IMR-90 (cell line): Measurements from ENCODE around the gene CDC73. TPM values are rescaled to one million over a fixed set of nuclear protein-coding genes. Genes with fewer than 3 reads are reported as not detected.

Source experiments
- ATAC-seq: fragments of 200-7000 bp; cut with Tn5 transposase; 2 replicates; pipeline ENCODE4 v1.9.1; 2020; ENCODE audit warnings: low read depth, mild to moderate bottlenecking, moderate library complexity
- BruUV-seq: library from RNA; stranded (reverse); fragments of 400-500 nt; replicated peaks from 2 replicates; lab custom pipeline; 2021; lab: Mats Ljungman, UMichigan
- CTCF ChIA-PET: fragments of 300-600 bp; formaldehyde crosslinking; extraction: SDS; loops from one replicate; lab custom pipeline; 2021; ENCODE audit warnings: antibody characterized with exemption; lab: Yijun Ruan, JAX
- POLR2A ChIA-PET: fragments of 300-600 bp; sonication (Branson Sonifier 250); formaldehyde crosslinking; loops from one replicate; lab custom pipeline; 2022; ENCODE audit warnings: antibody characterized with exemption; ENCODE audit not compliant: unreplicated experiment; lab: Charles Lee
- DNase-seq: peaks from one replicate; pipeline ENCODE4 v3.0.0; 2013
- H2AFZ ChIP-seq: replicated peaks from 2 replicates; pipeline ENCODE3; 2013; ENCODE audit warnings: low read length, mild to moderate bottlenecking; ENCODE audit not compliant: poor library complexity
- H2AK5ac ChIP-seq: 2 replicates; pipeline ENCODE4 v1.6.1; 2013; ENCODE audit warnings: low read depth, low read length, inconsistent platforms
- H2AK9ac ChIP-seq: replicated peaks from 2 replicates; pipeline ENCODE3; 2013; ENCODE audit warnings: mild to moderate bottlenecking, low read depth, low read length, moderate library complexity; ENCODE audit not compliant: poor library complexity
- H2BK120ac ChIP-seq: 2 replicates; pipeline ENCODE4 v1.6.1; 2013; ENCODE audit warnings: low read depth, low read length, inconsistent platforms
- H2BK15ac ChIP-seq: 3 replicates; pipeline ENCODE4 v1.6.1; 2013; ENCODE audit warnings: low read depth, low read length, inconsistent platforms
- H2BK20ac ChIP-seq: 2 replicates; pipeline ENCODE4 v1.6.1; 2013; ENCODE audit warnings: low read depth, mild to moderate bottlenecking, inconsistent platforms, low read length, moderate library complexity
- H2BK5ac ChIP-seq: 2 replicates; pipeline ENCODE4 v1.6.1; 2013; ENCODE audit warnings: mild to moderate bottlenecking, low read depth, low read length, inconsistent platforms; ENCODE audit not compliant: poor library complexity, severe bottlenecking
- H3K14ac ChIP-seq: replicated peaks from 2 replicates; pipeline ENCODE4 v1.6.1; 2013; ENCODE audit warnings: low read depth, low read length, inconsistent platforms
- H3K18ac ChIP-seq: 2 replicates; pipeline ENCODE4 v1.6.1; 2013; ENCODE audit warnings: low read depth, low read length, control low read depth
- H3K23ac ChIP-seq: 2 replicates; pipeline ENCODE4 v1.6.1; 2013; ENCODE audit warnings: low read depth, low read length, inconsistent platforms
- H3K27ac ChIP-seq: 2 replicates; pipeline ENCODE4 v1.5.1; 2013; ENCODE audit warnings: mild to moderate bottlenecking, control low read depth, low read length; ENCODE audit not compliant: insufficient read depth
- H3K27me3 ChIP-seq: 2 replicates; pipeline ENCODE4 v1.6.1; 2013; ENCODE audit warnings: low read length; ENCODE audit not compliant: control insufficient read depth, insufficient read depth
- H3K36me3 ChIP-seq: 2 replicates; pipeline ENCODE4 v1.6.1; 2013; ENCODE audit warnings: low read length, mixed read lengths; ENCODE audit not compliant: control insufficient read depth, insufficient read depth
- H3K4ac ChIP-seq: 2 replicates; pipeline ENCODE4 v1.6.1; 2013; ENCODE audit warnings: low read depth, low read length, inconsistent platforms
- H3K4me1 ChIP-seq: 2 replicates; pipeline ENCODE4 v1.6.1; 2013; ENCODE audit warnings: low read length, mixed read lengths; ENCODE audit not compliant: control insufficient read depth, insufficient read depth
- H3K4me2 ChIP-seq: 2 replicates; pipeline ENCODE4 v1.6.1; 2013; ENCODE audit warnings: low read depth, mild to moderate bottlenecking, control low read depth, low read length, moderate library complexity
- H3K4me3 ChIP-seq: 2 replicates; pipeline ENCODE4 v1.5.1; 2013; ENCODE audit warnings: low read depth, mild to moderate bottlenecking, control low read depth, low read length, moderate library complexity; ENCODE audit not compliant: insufficient read depth
- H3K56ac ChIP-seq: 2 replicates; pipeline ENCODE4 v1.6.1; 2013; ENCODE audit warnings: low read length, inconsistent platforms; ENCODE audit not compliant: insufficient read depth; ENCODE audit errors: extremely low read depth
- H3K79me1 ChIP-seq, 2 experiments: 2 replicates each; pipeline ENCODE4 v1.6.1; 2013; ENCODE audit warnings: low read length in 2 of 2, inconsistent platforms in 1 of 2, low read depth in 1 of 2
- H3K9ac ChIP-seq: 2 replicates; pipeline ENCODE4 v1.6.1; 2013; ENCODE audit warnings: low read depth, low read length, control low read depth
- H3K9me1 ChIP-seq: 2 replicates; pipeline ENCODE4 v1.6.1; 2013; ENCODE audit warnings: low read length, inconsistent platforms; ENCODE audit not compliant: insufficient read depth
- H3K9me3 ChIP-seq: 2 replicates; pipeline ENCODE4 v1.6.1; 2013; ENCODE audit warnings: low read length; ENCODE audit not compliant: control insufficient read depth, insufficient read depth
- H4K20me1 ChIP-seq: 2 replicates; pipeline ENCODE4 v1.6.1; 2013; ENCODE audit warnings: low read length, inconsistent platforms; ENCODE audit not compliant: insufficient read depth
- H4K5ac ChIP-seq: 2 replicates; pipeline ENCODE4 v1.6.1; 2013; ENCODE audit warnings: mild to moderate bottlenecking, low read depth, low read length, control low read depth
- H4K8ac ChIP-seq, 2 experiments: 2 replicates each; pipeline ENCODE4 v1.6.1; 2013; ENCODE audit warnings: low read depth in 2 of 2, low read length in 2 of 2, control low read depth in 1 of 2, inconsistent platforms in 1 of 2
- H4K91ac ChIP-seq: 2 replicates; pipeline ENCODE4 v1.6.1; 2013; ENCODE audit warnings: low read depth, low read length, inconsistent platforms; ENCODE audit not compliant: insufficient read depth
- BHLHE40 ChIP-seq: fragments of 150-350 bp; IDR thresholded peaks from 2 replicates; pipeline ENCODE4 v1.6.1; 2016; ENCODE audit warnings: mild to moderate bottlenecking, low read depth, low read length
- CEBPB ChIP-seq: IDR thresholded peaks from 2 replicates; pipeline ENCODE4 v1.6.1; 2012; ENCODE audit warnings: low read depth, low read length, improper control_type of control experiment
- MAZ ChIP-seq: IDR thresholded peaks from 2 replicates; pipeline ENCODE4 v1.6.1; 2012; ENCODE audit warnings: low read depth, mild to moderate bottlenecking, low read length, improper control_type of control experiment, moderate library complexity, borderline replicate concordance
- POLR2A ChIP-seq: IDR thresholded peaks from 2 replicates; pipeline ENCODE4 v1.6.1; 2012; ENCODE audit warnings: mild to moderate bottlenecking, low read depth, low read length
- RCOR1 ChIP-seq: IDR thresholded peaks from 2 replicates; pipeline ENCODE4 v1.6.1; 2012; ENCODE audit warnings: mild to moderate bottlenecking, low read length, improper control_type of control experiment; ENCODE audit not compliant: insufficient replicate concordance
- RFX5 ChIP-seq: IDR thresholded peaks from 2 replicates; pipeline ENCODE4 v1.8.0; 2012; ENCODE audit warnings: low read depth, mild to moderate bottlenecking, low read length, moderate library complexity
- SMC3 ChIP-seq: fragments of 150-350 bp; IDR thresholded peaks from 2 replicates; pipeline ENCODE4 v1.6.1; 2016; ENCODE audit warnings: low read depth, mild to moderate bottlenecking, antibody characterized with exemption, low read length, moderate library complexity
- WGBS, 2 experiments: methylation state at CpG; one replicate each; pipeline versions ENCODE4 v1.1.5 to v1.1.7; 2013; ENCODE audit warnings: missing lambda C conversion rate in 2 of 2; ENCODE audit not compliant: insufficient read length in 1 of 2; ENCODE audit errors: extremely low coverage in 2 of 2; 5-methylcytosine and 5-hydroxymethylcytosine counted together
- dilution Hi-C: fragments of 300-500 bp; cut with HindIII; formaldehyde crosslinking; loops from one replicate; pipeline ENCODE4 v1.14.3; 2018; ENCODE audit warnings: low sequenced_read_pairs; ENCODE audit not compliant: unreplicated experiment
- in situ Hi-C: fragments of 300-500 bp; cut with MboI; formaldehyde crosslinking; loops from 3 replicates; pipeline ENCODE4 v1.14.3; 2019; ENCODE audit warnings: low sequenced_read_pairs, inconsistent platforms, mixed read lengths
- intact Hi-C: fragments of 100-400 bp; cut with micrococcal nuclease; formaldehyde crosslinking; loops from 2 replicates; pipeline ENCODE4 v1.10.0; 2022
- polyA plus RNA-seq, 3 experiments: library from polyadenylated mRNA; depleted of rRNA; stranded (reverse); fragments of >200 nt; gene quantifications; 2 replicates each; pipeline ENCODE4 v1.2.3, GENCODE V29; 2012; ENCODE audit warnings: low replicate concordance in 1 of 3
- total RNA-seq: library from RNA; depleted of rRNA; stranded (reverse); fragments of >200 nt; gene quantifications from 2 replicates; pipeline ENCODE4 v1.2.3, GENCODE V29; 2012
- TF ChIP-seq, protein P1 (sequence below): conservative IDR thresholded peaks from 2 replicates; pipeline ENCODE4 v1.5.1; 2012; ENCODE audit warnings: mild to moderate bottlenecking, low read depth, low read length, improper control_type of control experiment
- TF ChIP-seq, protein P2 (sequence below): fragments of 150-350 bp; IDR thresholded peaks from 2 replicates; pipeline ENCODE4 v1.6.1; 2016; ENCODE audit warnings: low read depth, mild to moderate bottlenecking, low read length, moderate library complexity, borderline replicate concordance

Gene CDC73
- total and polyA plus RNA-seq, 2 of the 4 experiments (the other 2 are of a cell fraction): 22.1 to 29.6 TPM

DNA sequence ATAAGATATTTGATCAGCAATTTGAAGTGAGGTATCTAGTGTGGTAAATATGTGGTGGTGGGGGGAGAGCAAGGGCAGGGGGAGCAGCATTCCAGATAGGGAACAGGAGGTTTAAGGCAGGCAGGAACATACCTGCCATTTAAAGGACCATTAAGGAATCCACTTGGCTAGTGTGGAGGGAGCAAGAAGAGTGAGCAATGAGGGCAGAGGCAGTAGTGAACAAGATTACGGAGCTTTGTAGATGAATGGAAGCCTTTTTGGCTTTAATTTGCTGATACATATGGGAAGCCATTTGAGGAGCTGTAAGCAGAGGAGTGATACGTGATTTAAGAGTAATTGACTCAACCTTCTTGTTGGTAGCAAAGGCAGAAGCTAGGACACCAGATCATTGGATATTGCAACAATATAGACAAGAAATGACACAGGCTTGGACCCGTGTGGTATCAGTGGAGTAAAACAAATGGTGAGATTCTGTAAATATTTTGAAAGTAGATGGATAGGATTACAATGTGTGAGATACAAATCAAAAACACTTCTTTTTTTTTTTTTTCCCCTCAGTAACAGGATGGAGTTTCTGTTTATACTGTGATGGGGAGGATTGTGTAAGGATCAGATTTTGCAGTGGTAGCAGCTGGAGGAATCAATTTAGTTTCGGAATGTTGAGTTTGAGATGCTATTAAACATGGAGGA is 138.4 kb downstream of the CDC73 start:
- Histone ChIP-seq H3K9ac (no peak overlapping the region), H3K27ac (peak overlapping the region; percentile 85; the same call in 1 of the 2 replicates), H2BK20ac (0 out of 2 replicates have a peak overlapping the region, but pooled peaks have one; percentile 33), H2BK120ac (peak overlapping the region; percentile 53; the same call in 1 of the 2 replicates), H3K4me3 (no peak overlapping the region), H2BK5ac (peak overlapping the region; percentile 55), H3K23ac (0 out of 2 replicates have a peak overlapping the region, but pooled peaks have one; percentile 23), H3K4me2 (peak overlapping the region; percentile 73), H4K20me1 (no peaks in the 10 kb centered on the region), H2AK5ac (0 out of 2 replicates have a peak overlapping the region, but pooled peaks have one; percentile 31), H2AFZ (no peak overlapping the region), H3K27me3 (no peaks in the 10 kb centered on the region), H3K14ac (peak overlapping the region; percentile 80), H2BK15ac (no peak overlapping the region), H3K4ac (peak overlapping the region; percentile 29; the same call in 1 of the 2 replicates), H3K79me1 (peaks cover 3 to 6% of the 10 kb centered on the region in 2 experiments; a peak in 1 of 4 replicates), H3K9me1 (peaks cover 4% of the 10 kb centered on the region), H4K5ac (peak overlapping the region; percentile 52), H3K9me3 (no peaks in the 10 kb centered on the region), H3K36me3 (peaks cover 5% of the 10 kb centered on the region), H3K18ac (peak overlapping the region; percentile 72), H2AK9ac (no peak overlapping the region), H3K56ac (no peak overlapping the region), H4K8ac (peak overlapping the region in 1 of 2 experiments; percentile 36; a peak in 1 of 4 replicates), H3K4me1 (peaks cover 3% of the 10 kb centered on the region), H4K91ac (peak overlapping the region; percentile 57)
- DNase-seq (peak; percentile 62), ATAC-seq (peak; percentile 79)
- no TSS peak for BruUV-seq
- WGBS, 2 experiments: 40% methylated on average over 1 of the region's 4 CpGs; no CpG with 5 or more reads in 1 of the 2 experiments
- ChIA-PET POLR2A (no interaction called here), CTCF (interaction anchor here (0.8 kb wide), 1 partner anchor 15 kb away, joined by 3 read pairs; no protein-coding TSS in a partner anchor)
- dilution Hi-C loops (no loop called here), in situ Hi-C loops (no loop called here), intact Hi-C loops (loop anchor here (5.0 kb wide), 1 partner anchor 77 kb away; no protein-coding TSS in a partner anchor)
- no peak for TF ChIP-seq RCOR1
- TF ChIP-seq POLR2A: no peak
- TF ChIP-seq, protein P1, sequence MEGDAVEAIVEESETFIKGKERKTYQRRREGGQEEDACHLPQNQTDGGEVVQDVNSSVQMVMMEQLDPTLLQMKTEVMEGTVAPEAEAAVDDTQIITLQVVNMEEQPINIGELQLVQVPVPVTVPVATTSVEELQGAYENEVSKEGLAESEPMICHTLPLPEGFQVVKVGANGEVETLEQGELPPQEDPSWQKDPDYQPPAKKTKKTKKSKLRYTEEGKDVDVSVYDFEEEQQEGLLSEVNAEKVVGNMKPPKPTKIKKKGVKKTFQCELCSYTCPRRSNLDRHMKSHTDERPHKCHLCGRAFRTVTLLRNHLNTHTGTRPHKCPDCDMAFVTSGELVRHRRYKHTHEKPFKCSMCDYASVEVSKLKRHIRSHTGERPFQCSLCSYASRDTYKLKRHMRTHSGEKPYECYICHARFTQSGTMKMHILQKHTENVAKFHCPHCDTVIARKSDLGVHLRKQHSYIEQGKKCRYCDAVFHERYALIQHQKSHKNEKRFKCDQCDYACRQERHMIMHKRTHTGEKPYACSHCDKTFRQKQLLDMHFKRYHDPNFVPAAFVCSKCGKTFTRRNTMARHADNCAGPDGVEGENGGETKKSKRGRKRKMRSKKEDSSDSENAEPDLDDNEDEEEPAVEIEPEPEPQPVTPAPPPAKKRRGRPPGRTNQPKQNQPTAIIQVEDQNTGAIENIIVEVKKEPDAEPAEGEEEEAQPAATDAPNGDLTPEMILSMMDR: no peak
- TF ChIP-seq CEBPB: no peak
- no peak for TF ChIP-seq MAZ
- TF ChIP-seq BHLHE40: no peak
- no peak for TF ChIP-seq SMC3
- no peak for TF ChIP-seq RFX5
- TF ChIP-seq, protein P2, sequence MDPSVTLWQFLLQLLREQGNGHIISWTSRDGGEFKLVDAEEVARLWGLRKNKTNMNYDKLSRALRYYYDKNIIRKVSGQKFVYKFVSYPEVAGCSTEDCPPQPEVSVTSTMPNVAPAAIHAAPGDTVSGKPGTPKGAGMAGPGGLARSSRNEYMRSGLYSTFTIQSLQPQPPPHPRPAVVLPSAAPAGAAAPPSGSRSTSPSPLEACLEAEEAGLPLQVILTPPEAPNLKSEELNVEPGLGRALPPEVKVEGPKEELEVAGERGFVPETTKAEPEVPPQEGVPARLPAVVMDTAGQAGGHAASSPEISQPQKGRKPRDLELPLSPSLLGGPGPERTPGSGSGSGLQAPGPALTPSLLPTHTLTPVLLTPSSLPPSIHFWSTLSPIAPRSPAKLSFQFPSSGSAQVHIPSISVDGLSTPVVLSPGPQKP: no peak
